Panc1 (cell line): ENCODE data around the gene HNRNPA1L2.

Experiments used
- POLR2AphosphoS5 ChIP-seq: IDR thresholded peaks from 2 replicates; pipeline ENCODE4 v1.6.1; 2012; ENCODE audit warnings: mild to moderate bottlenecking, low read depth, low read length, moderate library complexity
- TF ChIP-seq, protein P1 (sequence below): fragments of 450-650 bp; IDR thresholded peaks from 2 replicates; pipeline ENCODE4 v1.5.1; 2017; ENCODE audit warnings: mild to moderate bottlenecking
- TF ChIP-seq, protein P2 (sequence below), 2 experiments: IDR thresholded peaks; 2 replicates each; pipeline ENCODE4 v1.6.1; 2011 to 2012; ENCODE audit warnings: low read depth in 2 of 2, control low read depth in 1 of 2, low read length in 1 of 2, mild to moderate bottlenecking in 1 of 2, moderate library complexity in 1 of 2; ENCODE audit not compliant: insufficient read depth in 1 of 2

GRCh38 chr13:52599848-52600603, 42.2 kb upstream of the HNRNPA1L2 start:
- TF ChIP-seq, protein P1, sequence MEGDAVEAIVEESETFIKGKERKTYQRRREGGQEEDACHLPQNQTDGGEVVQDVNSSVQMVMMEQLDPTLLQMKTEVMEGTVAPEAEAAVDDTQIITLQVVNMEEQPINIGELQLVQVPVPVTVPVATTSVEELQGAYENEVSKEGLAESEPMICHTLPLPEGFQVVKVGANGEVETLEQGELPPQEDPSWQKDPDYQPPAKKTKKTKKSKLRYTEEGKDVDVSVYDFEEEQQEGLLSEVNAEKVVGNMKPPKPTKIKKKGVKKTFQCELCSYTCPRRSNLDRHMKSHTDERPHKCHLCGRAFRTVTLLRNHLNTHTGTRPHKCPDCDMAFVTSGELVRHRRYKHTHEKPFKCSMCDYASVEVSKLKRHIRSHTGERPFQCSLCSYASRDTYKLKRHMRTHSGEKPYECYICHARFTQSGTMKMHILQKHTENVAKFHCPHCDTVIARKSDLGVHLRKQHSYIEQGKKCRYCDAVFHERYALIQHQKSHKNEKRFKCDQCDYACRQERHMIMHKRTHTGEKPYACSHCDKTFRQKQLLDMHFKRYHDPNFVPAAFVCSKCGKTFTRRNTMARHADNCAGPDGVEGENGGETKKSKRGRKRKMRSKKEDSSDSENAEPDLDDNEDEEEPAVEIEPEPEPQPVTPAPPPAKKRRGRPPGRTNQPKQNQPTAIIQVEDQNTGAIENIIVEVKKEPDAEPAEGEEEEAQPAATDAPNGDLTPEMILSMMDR = no peak
- TF ChIP-seq POLR2AphosphoS5 = no peak
- TF ChIP-seq, protein P2, sequence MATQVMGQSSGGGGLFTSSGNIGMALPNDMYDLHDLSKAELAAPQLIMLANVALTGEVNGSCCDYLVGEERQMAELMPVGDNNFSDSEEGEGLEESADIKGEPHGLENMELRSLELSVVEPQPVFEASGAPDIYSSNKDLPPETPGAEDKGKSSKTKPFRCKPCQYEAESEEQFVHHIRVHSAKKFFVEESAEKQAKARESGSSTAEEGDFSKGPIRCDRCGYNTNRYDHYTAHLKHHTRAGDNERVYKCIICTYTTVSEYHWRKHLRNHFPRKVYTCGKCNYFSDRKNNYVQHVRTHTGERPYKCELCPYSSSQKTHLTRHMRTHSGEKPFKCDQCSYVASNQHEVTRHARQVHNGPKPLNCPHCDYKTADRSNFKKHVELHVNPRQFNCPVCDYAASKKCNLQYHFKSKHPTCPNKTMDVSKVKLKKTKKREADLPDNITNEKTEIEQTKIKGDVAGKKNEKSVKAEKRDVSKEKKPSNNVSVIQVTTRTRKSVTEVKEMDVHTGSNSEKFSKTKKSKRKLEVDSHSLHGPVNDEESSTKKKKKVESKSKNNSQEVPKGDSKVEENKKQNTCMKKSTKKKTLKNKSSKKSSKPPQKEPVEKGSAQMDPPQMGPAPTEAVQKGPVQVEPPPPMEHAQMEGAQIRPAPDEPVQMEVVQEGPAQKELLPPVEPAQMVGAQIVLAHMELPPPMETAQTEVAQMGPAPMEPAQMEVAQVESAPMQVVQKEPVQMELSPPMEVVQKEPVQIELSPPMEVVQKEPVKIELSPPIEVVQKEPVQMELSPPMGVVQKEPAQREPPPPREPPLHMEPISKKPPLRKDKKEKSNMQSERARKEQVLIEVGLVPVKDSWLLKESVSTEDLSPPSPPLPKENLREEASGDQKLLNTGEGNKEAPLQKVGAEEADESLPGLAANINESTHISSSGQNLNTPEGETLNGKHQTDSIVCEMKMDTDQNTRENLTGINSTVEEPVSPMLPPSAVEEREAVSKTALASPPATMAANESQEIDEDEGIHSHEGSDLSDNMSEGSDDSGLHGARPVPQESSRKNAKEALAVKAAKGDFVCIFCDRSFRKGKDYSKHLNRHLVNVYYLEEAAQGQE (IDR thresholded peaks at IDR 0.05; ENCODE audit: insufficient read depth in 1 of 2, low read depth in 2 of 2, low read length in 1 of 2) = no peak
